Measurements from ENCODE around the gene S100A14. TPM values are rescaled to one million over a fixed set of nuclear protein-coding genes. Genes with fewer than 3 reads are reported as not detected.
"Not testable (repeated sequence)": the region's sequence is repeated elsewhere in the genome, so short reads cannot be mapped to it uniquely, and the experiment has no call there.

Gene S100A14
- polyA plus RNA-seq, 2 donors = 2,532 to 3,167 TPM

DNA sequence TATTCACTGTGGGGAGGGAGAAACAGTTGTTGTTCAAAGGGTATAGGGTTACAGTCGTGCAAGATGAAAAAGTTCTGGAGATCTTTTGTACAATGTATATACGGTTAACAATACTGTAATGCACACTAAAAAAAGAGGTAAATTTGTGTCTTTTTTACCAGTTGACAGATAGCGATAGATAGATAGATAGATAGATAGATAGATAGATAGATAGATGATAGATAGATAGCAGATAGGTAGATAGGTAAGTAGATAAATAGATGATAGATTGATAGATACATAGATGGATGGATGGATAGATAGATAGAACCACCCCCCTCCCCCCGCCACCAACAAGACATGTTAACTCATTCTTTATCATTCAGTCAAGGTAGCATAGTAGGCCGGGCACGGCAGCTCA is 13.4 kb downstream of the S100A14 start:
- Histone ChIP-seq H3K36me3 (ENCODE audit: control insufficient read depth in 2 of 2, insufficient read depth in 2 of 2, low read length in 1 of 2) (peaks cover 0 to 20% of the 10 kb centered on the region in 2 donors), H3K4me1 (ENCODE audit: control insufficient read depth in 2 of 2, insufficient read depth in 2 of 2, low read length in 1 of 2) (peaks cover 0 to 2% of the 10 kb centered on the region in 2 donors), H3K9me3 (ENCODE audit: control insufficient read depth in 2 of 2, insufficient read depth in 1 of 2, low read depth in 1 of 2, low read length in 1 of 2) (no peaks in the 10 kb centered on the region), H3K4me3 (ENCODE audit: low read depth in 1 of 2, low read length in 2 of 2) (no peak overlapping the region), H3K27ac (ENCODE audit: low read depth in 2 of 2, low read length in 1 of 2) (no peak overlapping the region), H3K27me3 (ENCODE audit: control insufficient read depth in 1 of 2, insufficient read depth in 2 of 2, low read length in 2 of 2) (no peaks in the 10 kb centered on the region)
- 86 to 88% methylated on average over 6 of the region's 6 CpGs for WGBS, 2 donors

DNA sequence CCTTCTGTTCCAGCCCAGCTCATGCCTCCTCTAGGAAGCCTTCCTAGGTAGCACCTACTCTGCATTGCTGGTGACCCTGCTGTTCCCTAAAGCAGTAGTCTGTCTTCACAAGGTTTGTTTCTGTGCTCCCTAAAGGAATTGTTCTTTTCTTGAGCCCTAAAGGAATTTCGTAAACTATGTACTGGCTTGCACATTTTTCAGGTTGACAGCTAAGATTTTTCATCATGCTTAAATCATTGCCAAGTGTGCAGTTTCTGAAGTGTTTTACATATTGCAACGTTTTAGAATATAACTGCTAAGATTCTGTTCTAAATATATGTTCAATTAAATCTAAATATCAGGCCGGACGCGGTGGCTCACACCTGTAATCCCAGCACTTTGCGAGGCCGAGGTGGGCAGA is 16.3 kb downstream of the S100A14 start:
- H3K36me3 ChIP-seq (ENCODE audit: control insufficient read depth in 2 of 2, insufficient read depth in 2 of 2, low read length in 1 of 2) = no peaks in the 10 kb centered on the region
- 86 to 87% methylated on average over 7 of the region's 7 CpGs for WGBS, 2 donors
- no peak overlapping the region for H3K27ac ChIP-seq (ENCODE audit: low read depth in 2 of 2, low read length in 1 of 2)
- H3K27me3 ChIP-seq (ENCODE audit: control insufficient read depth in 1 of 2, insufficient read depth in 2 of 2, low read length in 2 of 2) = no peaks in the 10 kb centered on the region
- H3K4me1 ChIP-seq (ENCODE audit: control insufficient read depth in 2 of 2, insufficient read depth in 2 of 2, low read length in 1 of 2) = peaks cover 0 to 4% of the 10 kb centered on the region in 2 donors
- H3K9me3 ChIP-seq (ENCODE audit: control insufficient read depth in 2 of 2, insufficient read depth in 1 of 2, low read depth in 1 of 2, low read length in 1 of 2) = no peaks in the 10 kb centered on the region
- H3K4me3 ChIP-seq (ENCODE audit: low read depth in 1 of 2, low read length in 2 of 2) = no peak overlapping the region

DNA sequence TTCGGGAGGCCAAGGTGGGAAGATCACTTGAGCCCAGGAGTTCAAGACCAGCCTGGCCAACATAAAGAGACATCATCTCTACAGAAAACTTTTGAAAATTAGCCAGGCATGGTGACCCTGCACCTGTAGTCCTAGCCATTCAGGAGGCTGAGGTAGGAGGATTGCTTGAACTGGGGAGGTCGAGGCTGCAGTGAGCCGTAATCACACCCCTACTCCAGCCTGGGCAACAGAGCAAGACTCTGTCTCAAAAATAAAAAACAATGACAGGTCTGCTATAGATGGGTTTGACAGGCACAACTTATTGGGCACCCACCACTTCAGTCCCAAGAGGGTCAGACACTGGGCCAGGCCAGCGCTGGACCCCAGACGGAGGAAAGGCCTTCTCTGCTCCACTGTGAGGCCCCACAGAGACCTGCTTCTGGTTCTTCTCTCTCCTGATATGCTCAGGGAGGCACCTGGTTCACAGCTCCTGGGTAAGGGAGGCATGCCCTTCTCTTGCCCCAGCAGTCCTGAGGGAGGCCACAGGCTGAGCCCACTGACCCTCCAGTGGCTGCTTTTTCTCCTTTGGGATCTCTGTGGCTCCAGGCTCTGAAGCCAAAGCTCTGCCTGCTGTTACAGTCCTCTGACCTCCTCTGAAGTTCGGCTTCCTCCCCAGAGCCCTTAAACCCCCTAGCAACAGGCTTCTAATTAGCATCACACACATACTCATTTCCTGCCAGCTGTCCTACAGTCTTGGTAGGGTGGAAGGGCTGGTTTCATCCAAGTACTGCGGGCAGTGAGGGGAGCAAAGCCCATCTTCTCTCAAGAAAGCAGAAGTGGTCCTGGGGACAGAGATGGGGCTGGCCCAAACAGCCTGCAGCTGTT is 17.6 kb downstream of the S100A14 start:
- 75 to 78% methylated on average over 7 of the region's 7 CpGs for WGBS, 2 donors
- Histone ChIP-seq H3K36me3 (ENCODE audit: control insufficient read depth in 2 of 2, insufficient read depth in 2 of 2, low read length in 1 of 2) (no peaks in the 10 kb centered on the region), H3K27ac (ENCODE audit: low read depth in 2 of 2, low read length in 1 of 2) (no peak overlapping the region), H3K27me3 (ENCODE audit: control insufficient read depth in 1 of 2, insufficient read depth in 2 of 2, low read length in 2 of 2) (no peaks in the 10 kb centered on the region), H3K4me3 (ENCODE audit: low read depth in 1 of 2, low read length in 2 of 2) (no peak overlapping the region), H3K4me1 (ENCODE audit: control insufficient read depth in 2 of 2, insufficient read depth in 2 of 2, low read length in 1 of 2) (peaks cover 0 to 4% of the 10 kb centered on the region in 2 donors), H3K9me3 (ENCODE audit: control insufficient read depth in 2 of 2, insufficient read depth in 1 of 2, low read depth in 1 of 2, low read length in 1 of 2) (no peaks in the 10 kb centered on the region)

DNA sequence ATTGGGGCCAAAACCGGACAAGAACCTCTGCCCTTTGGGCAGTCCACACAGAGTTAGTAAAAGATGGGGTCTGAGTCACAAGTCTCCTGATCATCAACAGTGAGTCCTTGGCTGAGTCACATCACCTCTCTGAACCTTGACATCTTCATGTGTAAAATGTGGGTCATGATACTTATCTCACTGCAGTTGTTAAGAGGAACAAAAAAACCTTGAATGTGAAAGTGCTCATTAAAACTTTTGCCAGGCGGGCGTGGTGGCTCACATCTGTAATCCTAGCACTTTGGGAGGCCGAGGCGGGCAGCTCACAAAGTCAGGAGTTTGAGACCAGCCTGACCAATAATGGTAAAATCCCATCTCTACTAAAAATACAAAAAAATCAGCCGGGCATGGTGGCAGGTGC is 18.9 kb downstream of the S100A14 start:
- Histone ChIP-seq H3K27ac (ENCODE audit: low read depth in 2 of 2, low read length in 1 of 2) (no peak overlapping the region), H3K36me3 (ENCODE audit: control insufficient read depth in 2 of 2, insufficient read depth in 2 of 2, low read length in 1 of 2) (no peaks in the 10 kb centered on the region), H3K4me1 (ENCODE audit: control insufficient read depth in 2 of 2, insufficient read depth in 2 of 2, low read length in 1 of 2) (peaks cover 0 to 4% of the 10 kb centered on the region in 2 donors), H3K27me3 (ENCODE audit: control insufficient read depth in 1 of 2, insufficient read depth in 2 of 2, low read length in 2 of 2) (no peaks in the 10 kb centered on the region), H3K9me3 (ENCODE audit: control insufficient read depth in 2 of 2, insufficient read depth in 1 of 2, low read depth in 1 of 2, low read length in 1 of 2) (no peaks in the 10 kb centered on the region), H3K4me3 (ENCODE audit: low read depth in 1 of 2, low read length in 2 of 2) (no peak overlapping the region)
- 86% methylated on average over 6 of the region's 6 CpGs for WGBS, 2 donors

DNA sequence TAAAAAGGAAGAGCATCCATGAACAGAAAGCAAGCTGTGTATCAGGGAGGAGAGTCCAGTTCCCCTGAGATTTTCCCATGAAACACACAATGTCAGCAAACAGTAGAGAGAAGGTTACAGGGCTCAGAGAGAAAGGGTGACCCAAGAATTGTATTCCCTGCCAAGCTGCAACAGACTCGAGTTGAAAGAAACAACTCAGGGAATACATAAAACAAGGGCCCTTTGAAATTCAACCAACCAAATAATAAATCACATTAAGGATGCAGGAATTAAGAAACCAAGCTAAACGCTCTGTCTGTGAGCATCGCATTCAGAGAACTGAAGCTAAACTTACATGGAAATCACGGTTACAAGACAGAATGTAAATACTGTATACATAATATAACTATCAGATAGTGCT is 23.4 kb downstream of the S100A14 start:
- 51 to 59% methylated on average over 4 of the region's 4 CpGs for WGBS, 2 donors

DNA sequence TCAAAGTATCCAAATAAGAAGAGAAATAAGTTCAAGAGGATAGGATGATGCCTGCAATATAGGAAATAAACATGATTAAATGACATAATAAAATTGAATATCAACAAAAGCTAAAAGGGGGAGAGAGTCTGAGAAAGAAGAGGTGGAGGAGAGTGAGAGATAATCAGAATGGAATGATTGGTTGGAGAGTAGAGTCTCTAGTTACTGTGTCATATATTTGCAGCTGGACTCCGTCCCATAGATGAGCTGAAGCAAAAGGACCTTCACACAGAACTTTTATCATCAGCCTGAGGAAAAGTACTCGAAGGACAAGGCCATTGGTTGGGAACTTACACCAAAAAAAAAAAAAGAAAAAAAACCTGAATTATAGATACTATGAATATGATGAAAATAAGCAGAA is 27.6 kb downstream of the S100A14 start:
- no peaks in the 10 kb centered on the region for H3K4me1 ChIP-seq (ENCODE audit: control insufficient read depth in 2 of 2, insufficient read depth in 2 of 2, low read length in 1 of 2)
- no peaks in the 10 kb centered on the region for H3K9me3 ChIP-seq (ENCODE audit: control insufficient read depth in 2 of 2, insufficient read depth in 1 of 2, low read depth in 1 of 2, low read length in 1 of 2)
- no peak overlapping the region for H3K27ac ChIP-seq (ENCODE audit: low read depth in 2 of 2, low read length in 1 of 2)
- no peak overlapping the region for H3K4me3 ChIP-seq (ENCODE audit: low read depth in 1 of 2, low read length in 2 of 2)
- H3K36me3 ChIP-seq (ENCODE audit: control insufficient read depth in 2 of 2, insufficient read depth in 2 of 2, low read length in 1 of 2) = no peaks in the 10 kb centered on the region
- H3K27me3 ChIP-seq (ENCODE audit: control insufficient read depth in 1 of 2, insufficient read depth in 2 of 2, low read length in 2 of 2) = no peaks in the 10 kb centered on the region
- 90 to 92% methylated on average over 2 of the region's 2 CpGs for WGBS, 2 donors

More for the DNA sequence above, 23.4 kb downstream of the S100A14 start:
- Histone ChIP-seq H3K27me3 (ENCODE audit: control insufficient read depth in 1 of 2, insufficient read depth in 2 of 2, low read length in 2 of 2) (no peaks in the 10 kb centered on the region), H3K36me3 (ENCODE audit: control insufficient read depth in 2 of 2, insufficient read depth in 2 of 2, low read length in 1 of 2) (no peaks in the 10 kb centered on the region), H3K4me1 (ENCODE audit: control insufficient read depth in 2 of 2, insufficient read depth in 2 of 2, low read length in 1 of 2) (peaks cover 0 to 2% of the 10 kb centered on the region in 2 donors), H3K27ac (ENCODE audit: low read depth in 2 of 2, low read length in 1 of 2) (no peak overlapping the region), H3K9me3 (ENCODE audit: control insufficient read depth in 2 of 2, insufficient read depth in 1 of 2, low read depth in 1 of 2, low read length in 1 of 2) (no peaks in the 10 kb centered on the region), H3K4me3 (ENCODE audit: low read depth in 1 of 2, low read length in 2 of 2) (no peak overlapping the region)

DNA sequence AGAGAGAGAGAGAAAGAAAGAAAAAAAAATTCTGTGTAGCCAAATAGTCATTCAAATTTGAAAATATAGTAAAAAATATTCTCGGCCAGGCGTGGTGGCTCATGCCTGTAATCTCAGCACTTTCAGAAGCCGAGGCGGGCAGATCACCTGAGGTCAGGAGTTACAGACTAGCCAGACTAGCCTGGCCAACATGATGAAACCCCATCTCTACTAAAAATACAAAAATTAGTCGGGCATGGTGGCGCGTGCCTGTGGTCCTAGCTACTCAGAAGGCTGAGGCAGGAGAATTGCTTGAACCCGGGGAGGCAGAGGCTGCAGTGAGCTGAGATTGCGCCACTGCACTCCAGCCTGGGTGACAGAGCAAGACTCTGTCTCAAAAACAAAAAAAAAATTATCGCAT is 28.1 kb downstream of the S100A14 start:
- H3K27me3 ChIP-seq (ENCODE audit: control insufficient read depth in 1 of 2, insufficient read depth in 2 of 2, low read length in 2 of 2); H3K9me3 ChIP-seq (ENCODE audit: control insufficient read depth in 2 of 2, insufficient read depth in 1 of 2, low read depth in 1 of 2, low read length in 1 of 2); H3K4me1 ChIP-seq (ENCODE audit: control insufficient read depth in 2 of 2, insufficient read depth in 2 of 2, low read length in 1 of 2); H3K36me3 ChIP-seq (ENCODE audit: control insufficient read depth in 2 of 2, insufficient read depth in 2 of 2, low read length in 1 of 2); H3K27ac ChIP-seq (ENCODE audit: low read depth in 2 of 2, low read length in 1 of 2); H3K4me3 ChIP-seq (ENCODE audit: low read depth in 1 of 2, low read length in 2 of 2): not testable (repeated sequence)
- 95% methylated on average over 10 of the region's 10 CpGs for WGBS, 2 donors

DNA sequence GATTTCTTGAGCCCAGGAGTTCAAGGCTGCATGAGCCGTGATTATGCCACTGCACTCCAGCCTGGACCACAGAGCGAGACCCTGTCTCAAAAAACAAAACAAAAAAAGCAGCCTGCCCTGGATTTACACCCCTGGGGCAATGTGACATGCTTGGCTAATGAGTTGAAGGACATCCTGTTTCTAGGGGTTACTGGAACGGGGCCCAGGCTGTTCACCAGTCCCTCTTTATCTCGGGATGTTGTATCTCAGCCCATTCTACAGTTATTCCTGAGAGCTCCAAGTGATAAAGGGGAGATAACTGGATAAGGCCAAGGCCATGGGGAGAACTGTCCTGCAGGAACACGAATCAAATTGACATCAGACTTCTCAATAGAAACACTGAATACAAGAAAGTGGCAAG is 28.8 kb downstream of the S100A14 start:
- Histone ChIP-seq H3K27ac (ENCODE audit: low read depth in 2 of 2, low read length in 1 of 2) (no peak overlapping the region), H3K9me3 (ENCODE audit: control insufficient read depth in 2 of 2, insufficient read depth in 1 of 2, low read depth in 1 of 2, low read length in 1 of 2) (no peaks in the 10 kb centered on the region), H3K27me3 (ENCODE audit: control insufficient read depth in 1 of 2, insufficient read depth in 2 of 2, low read length in 2 of 2) (no peaks in the 10 kb centered on the region), H3K4me3 (ENCODE audit: low read depth in 1 of 2, low read length in 2 of 2) (no peak overlapping the region), H3K4me1 (ENCODE audit: control insufficient read depth in 2 of 2, insufficient read depth in 2 of 2, low read length in 1 of 2) (no peaks in the 10 kb centered on the region), H3K36me3 (ENCODE audit: control insufficient read depth in 2 of 2, insufficient read depth in 2 of 2, low read length in 1 of 2) (no peaks in the 10 kb centered on the region)
- 59 to 69% methylated on average over 5 of the region's 5 CpGs for WGBS, 2 donors

DNA sequence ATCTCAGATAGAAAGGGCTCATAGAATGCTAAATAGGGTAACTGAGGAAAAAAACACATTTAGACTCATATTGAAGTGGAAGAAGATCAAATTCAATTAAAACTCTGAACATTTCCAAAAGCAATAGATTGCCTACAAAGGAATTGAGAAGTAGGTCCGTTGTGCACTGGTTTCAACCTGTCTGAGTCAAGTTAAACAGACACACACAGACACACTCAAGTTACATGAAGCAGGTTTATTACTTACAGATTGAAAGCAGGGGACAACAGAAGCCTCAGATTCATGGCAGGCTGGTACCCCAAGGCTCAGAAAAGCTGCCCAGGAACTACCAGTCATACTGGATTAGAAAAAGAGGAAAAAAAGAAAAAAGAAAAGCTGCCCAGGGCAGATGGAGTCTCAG is 29.8 kb downstream of the S100A14 start:
- Histone ChIP-seq H3K4me3 (ENCODE audit: low read depth in 1 of 2, low read length in 2 of 2) (no peak overlapping the region), H3K27me3 (ENCODE audit: control insufficient read depth in 1 of 2, insufficient read depth in 2 of 2, low read length in 2 of 2) (no peaks in the 10 kb centered on the region), H3K4me1 (ENCODE audit: control insufficient read depth in 2 of 2, insufficient read depth in 2 of 2, low read length in 1 of 2) (no peaks in the 10 kb centered on the region), H3K9me3 (ENCODE audit: control insufficient read depth in 2 of 2, insufficient read depth in 1 of 2, low read depth in 1 of 2, low read length in 1 of 2) (no peaks in the 10 kb centered on the region), H3K36me3 (ENCODE audit: control insufficient read depth in 2 of 2, insufficient read depth in 2 of 2, low read length in 1 of 2) (no peaks in the 10 kb centered on the region), H3K27ac (ENCODE audit: low read depth in 2 of 2, low read length in 1 of 2) (no peak overlapping the region)
- 48 to 56% methylated on average over 1 of the region's 1 CpG for WGBS, 2 donors

DNA sequence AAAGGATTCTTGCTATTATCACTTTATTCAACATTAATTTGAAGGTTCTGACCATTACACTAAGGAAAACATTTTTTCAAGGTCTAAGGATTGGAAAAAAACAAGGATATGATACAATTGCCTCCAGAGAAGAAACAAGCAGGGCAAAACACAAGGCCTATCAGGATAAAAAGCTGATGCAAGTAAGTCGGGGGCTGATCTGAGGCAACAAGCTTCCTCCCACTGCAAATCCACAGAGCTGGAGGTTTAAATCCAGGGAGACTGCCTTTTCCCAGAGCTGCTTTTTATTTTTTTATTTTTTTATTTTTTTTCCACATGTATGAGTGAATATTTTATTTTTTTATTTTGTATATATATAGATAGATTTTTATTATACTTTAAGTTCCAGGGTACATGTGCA is 31.1 kb downstream of the S100A14 start:
- Histone ChIP-seq H3K36me3 (ENCODE audit: control insufficient read depth in 2 of 2, insufficient read depth in 2 of 2, low read length in 1 of 2) (no peaks in the 10 kb centered on the region), H3K9me3 (ENCODE audit: control insufficient read depth in 2 of 2, insufficient read depth in 1 of 2, low read depth in 1 of 2, low read length in 1 of 2) (no peaks in the 10 kb centered on the region), H3K27me3 (ENCODE audit: control insufficient read depth in 1 of 2, insufficient read depth in 2 of 2, low read length in 2 of 2) (no peaks in the 10 kb centered on the region), H3K4me1 (ENCODE audit: control insufficient read depth in 2 of 2, insufficient read depth in 2 of 2, low read length in 1 of 2) (no peaks in the 10 kb centered on the region), H3K4me3 (ENCODE audit: low read depth in 1 of 2, low read length in 2 of 2) (no peak overlapping the region), H3K27ac (ENCODE audit: low read depth in 2 of 2, low read length in 1 of 2) (no peak overlapping the region)
- 86 to 93% methylated on average over 1 of the region's 1 CpG for WGBS, 2 donors

Measured in esophagus (tissue), 2 donors.